Transverse colon (tissue), 4 donors: ENCODE results near the gene PGAM2. TPM values are rescaled to one million over a fixed set of nuclear protein-coding genes. Genes with fewer than 3 reads are reported as not detected.

ENCODE experiments used
- DNase-seq: peaks from one replicate; pipeline ENCODE4 v3.0.0-alpha.2; 2019
- H3K27ac ChIP-seq, 4 donors: fragments of 200-600 bp; sonication (generic); 2 replicates each; pipeline ENCODE4 v1.5.1; 2016 to 2018; ENCODE audit warnings: inconsistent platforms in 4 of 4
- H3K27me3 ChIP-seq: fragments of 200-600 bp; sonication (generic); 2 replicates; pipeline ENCODE4 v1.5.1; 2017; ENCODE audit warnings: inconsistent platforms
- H3K36me3 ChIP-seq, 4 donors: fragments of 200-600 bp; sonication (generic); 2 replicates each; pipeline ENCODE4 v1.5.1; 2017 to 2019; ENCODE audit warnings: inconsistent platforms in 4 of 4
- H3K4me1 ChIP-seq, 4 donors: fragments of 200-600 bp; sonication (generic); 2 replicates each; pipeline ENCODE4 v1.5.1; 2017 to 2020; ENCODE audit warnings: inconsistent platforms in 4 of 4
- H3K4me3 ChIP-seq, 4 donors: fragments of 200-600 bp; sonication (generic); 1 replicate in 1 of 4; 2 replicates in 3 of 4; pipeline versions ENCODE4 v1.5.1 to v1.6.1; 2017 to 2019; ENCODE audit warnings: inconsistent platforms in 4 of 4
- H3K9me3 ChIP-seq, 2 donors: fragments of 200-600 bp; sonication (generic); 2 replicates each; pipeline ENCODE4 v1.5.1; 2017 to 2019; ENCODE audit warnings: inconsistent platforms in 2 of 2
- CTCF ChIP-seq, 5 experiments: fragments of 200-600 bp in 3 of 5; fragments of 450-650 bp in 2 of 5; sonication (generic) in 3 of 5; IDR thresholded peaks; 1 replicate in 2 of 5; 2 replicates in 3 of 5; pipeline ENCODE4 v1.5.1; 2016 to 2017; ENCODE audit warnings: antibody characterized with exemption in 5 of 5, inconsistent platforms in 3 of 5, mild to moderate bottlenecking in 2 of 5, moderate library complexity in 1 of 5
- EP300 ChIP-seq: sonication (generic); formaldehyde crosslinking; IDR thresholded peaks from one replicate; pipeline ENCODE4 v1.6.1; 2017; ENCODE audit warnings: antibody characterized with exemption, low read depth
- POLR2A ChIP-seq: fragments of 450-650 bp; IDR thresholded peaks from one replicate; pipeline ENCODE4 v1.6.1; 2016; ENCODE audit warnings: antibody characterized with exemption, mild to moderate bottlenecking, moderate library complexity
- POLR2AphosphoS5 ChIP-seq, 3 donors: sonication (generic); formaldehyde crosslinking; IDR thresholded peaks; one replicate each; pipeline ENCODE4 v1.6.1; 2016; ENCODE audit warnings: antibody characterized with exemption in 3 of 3
- WGBS, 2 donors: methylation state at CpG; one replicate each; pipeline ENCODE4 v1.1.5; 2018; ENCODE audit warnings: low coverage in 1 of 2; 5-methylcytosine and 5-hydroxymethylcytosine counted together
- in situ Hi-C, 4 donors: fragments of 200-750 bp; cut with MboI; loops; one replicate each; pipeline versions ENCODE4 v1.15.0 to v1.15.1; 2017; ENCODE audit warnings: low sequenced_read_pairs in 3 of 4, low pct_ligation_motif_present in 1 of 4, low pct_unique_long_range_greater_than_20kb in 1 of 4
- intact Hi-C: fragments of 100-400 bp; cut with DNase I; formaldehyde crosslinking; loops from one replicate; pipeline ENCODE4 v1.15.1; 2023; ENCODE audit warnings: low total_unique reads
- total RNA-seq, 4 donors: library from RNA; depleted of rRNA; stranded (reverse); fragments of >200 nt; gene quantifications; one replicate each; pipeline ENCODE4 v1.1.0, GENCODE V29; 2016

The PGAM2 gene
- total RNA-seq, 4 donors from 2014 or later: 9.7 TPM; not detected in 3

- in situ Hi-C loops: no loop called here
- H3K36me3 ChIP-seq: peaks cover 0 to 56% (median 30%) of the 10 kb centered on the region in 4 donors
- no peak overlapping the region for H3K27ac ChIP-seq
- no peak overlapping the region for H3K4me3 ChIP-seq
- WGBS, 2 donors: 87% methylated on average over 12 of the region's 14 CpGs; no CpG with 5 or more reads in 1 of the 2 donors
- H3K9me3 ChIP-seq: no peaks in the 10 kb centered on the region
- no peaks in the 10 kb centered on the region for H3K27me3 ChIP-seq
- peak; percentile 19 for DNase-seq
- peaks cover 1 to 3% (median 2%) of the 10 kb centered on the region in 4 donors for H3K4me1 ChIP-seq
- no peak for TF ChIP-seq POLR2AphosphoS5 (IDR thresholded peaks at IDR 0.05)
- no peak for TF ChIP-seq POLR2A
- TF ChIP-seq CTCF (IDR thresholded peaks at IDR 0.05): no peak
- TF ChIP-seq EP300: no peak
- intact Hi-C loops: no loop called here
These were observed 5.9 kb downstream of the PGAM2 start for GRCh38 chr7:44059219-44060090.

- intact Hi-C loops: no loop called here
- TF ChIP-seq EP300 (no peak), CTCF (IDR thresholded peaks at IDR 0.05) (no peak), POLR2A (no peak), POLR2AphosphoS5 (IDR thresholded peaks at IDR 0.05) (no peak)
- Histone ChIP-seq H3K36me3 (peaks cover 0 to 60% (median 31%) of the 10 kb centered on the region in 4 donors), H3K27me3 (no peaks in the 10 kb centered on the region), H3K9me3 (no peaks in the 10 kb centered on the region), H3K4me3 (no peak overlapping the region), H3K4me1 (no peaks in the 10 kb centered on the region), H3K27ac (no peak overlapping the region)
- 86% methylated on average over 7 of the region's 7 CpGs; no CpG with 5 or more reads in 1 of the 2 donors for WGBS, 2 donors
- DNase-seq: no peak
- in situ Hi-C loops: no loop called here
These were observed 6.6 kb downstream of the PGAM2 start for GRCh38 chr7:44058759-44059218.

- in situ Hi-C loops (no loop called here), intact Hi-C loops (no loop called here)
- Histone ChIP-seq H3K4me3 (no peak overlapping the region), H3K27ac (no peak overlapping the region), H3K4me1 (no peaks in the 10 kb centered on the region), H3K9me3 (no peaks in the 10 kb centered on the region), H3K27me3 (no peaks in the 10 kb centered on the region), H3K36me3 (peaks cover 0 to 61% (median 32%) of the 10 kb centered on the region in 4 donors)
- WGBS, 2 donors: 88% methylated on average over 30 of the region's 30 CpGs; no CpG with 5 or more reads in 1 of the 2 donors
- TF ChIP-seq EP300: no peak
- no peak for TF ChIP-seq CTCF (IDR thresholded peaks at IDR 0.05)
- no peak for TF ChIP-seq POLR2A
- no peak for TF ChIP-seq POLR2AphosphoS5 (IDR thresholded peaks at IDR 0.05)
- DNase-seq: peak; percentile 7
These were observed 7.3 kb downstream of the PGAM2 start for GRCh38 chr7:44057849-44058758.
